HepG2 (cell line): Measurements from ENCODE around the gene CAB39. TPM values are rescaled to one million over a fixed set of nuclear protein-coding genes. Genes with fewer than 3 reads are reported as not detected.

Experiments used
- DMAP1 ChIP-seq: IDR thresholded peaks from 2 replicates; pipeline ENCODE4 v1.6.1; 2016
- EZH2 ChIP-seq: conservative IDR thresholded peaks from 2 replicates; pipeline ENCODE4 v1.6.1; 2012; ENCODE audit warnings: mild to moderate bottlenecking, low read depth, low read length, moderate library complexity
- FUBP1 ChIP-seq: sonication (generic); formaldehyde crosslinking; IDR thresholded peaks from 2 replicates; pipeline ENCODE4 v1.5.1; 2020; ENCODE audit warnings: missing genetic modification reagents, mild to moderate bottlenecking, borderline replicate concordance
- HNRNPL ChIP-seq: fragments of 200-400 bp; formaldehyde crosslinking; IDR thresholded peaks from 2 replicates; pipeline ENCODE4 v1.6.1; 2017; ENCODE audit warnings: mild to moderate bottlenecking, low read depth, low read length
- ISL2 ChIP-seq: sonication (generic); formaldehyde crosslinking; IDR thresholded peaks from 2 replicates; pipeline ENCODE4 v1.5.0; 2020; ENCODE audit warnings: missing genetic modification reagents
- KAT2B ChIP-seq: fragments of 150-350 bp; IDR thresholded peaks from 2 replicates; pipeline ENCODE4 v1.6.1; 2014; ENCODE audit warnings: low read depth, low read length, borderline replicate concordance
- PAWR ChIP-seq: sonication (generic); formaldehyde crosslinking; IDR thresholded peaks from 2 replicates; pipeline ENCODE4 v1.4.0; 2020; ENCODE audit warnings: missing genetic modification reagents, mild to moderate bottlenecking, borderline replicate concordance
- RFXAP ChIP-seq: sonication (generic); formaldehyde crosslinking; IDR thresholded peaks from 2 replicates; pipeline ENCODE4 v1.4.0; 2020; ENCODE audit warnings: missing genetic modification reagents, borderline replicate concordance
- SOX5 ChIP-seq: IDR thresholded peaks from 2 replicates; pipeline ENCODE4 v1.6.1; 2016; ENCODE audit warnings: borderline replicate concordance
- TCF7L2 ChIP-seq: IDR thresholded peaks from 2 replicates; pipeline ENCODE4 v1.6.1; 2011; ENCODE audit warnings: mild to moderate bottlenecking, low read depth, low read length, moderate library complexity
- ZFAT ChIP-seq: sonication (generic); formaldehyde crosslinking; conservative IDR thresholded peaks from 2 replicates; pipeline ENCODE4 v1.8.1; 2023; ENCODE audit warnings: missing genetic modification reagents, inconsistent platforms
- ZNF10 ChIP-seq: sonication (generic); formaldehyde crosslinking; IDR thresholded peaks from 2 replicates; pipeline ENCODE4 v1.4.0; 2020; ENCODE audit warnings: mild to moderate bottlenecking, low read depth, missing genetic modification reagents, borderline replicate concordance
- ZNF34 ChIP-seq: sonication (generic); formaldehyde crosslinking; IDR thresholded peaks from 2 replicates; pipeline ENCODE4 v1.4.0; 2020; ENCODE audit warnings: mild to moderate bottlenecking, missing genetic modification reagents, borderline replicate concordance
- ZNF672 ChIP-seq: sonication (generic); formaldehyde crosslinking; IDR thresholded peaks from 2 replicates; pipeline ENCODE4 v1.8.1; 2022; ENCODE audit warnings: missing genetic modification reagents
- polyA plus RNA-seq, 8 experiments: library from polyadenylated mRNA; depleted of rRNA in 3 of 8; stranded (reverse) in 7 of 8; unstranded in 1 of 8; fragments of >200 nt; fragmentation: Illumina TruSeq in 4 of 8; extraction: Trizol in 4 of 8; gene quantifications; 2 replicates each; pipeline versions ENCODE4 v1.2.1 to v1.2.3, GENCODE V29; 2011 to 2016; ENCODE audit warnings: low read depth in 4 of 8, missing spikeins in 1 of 8, mixed read lengths in 1 of 8; ENCODE audit not compliant: insufficient read depth in 1 of 8
- total RNA-seq, 5 experiments: library from RNA; depleted of rRNA; stranded (reverse); fragments of >200 nt; fragmentation: Illumina TruSeq; extraction: Trizol; gene quantifications; 2 replicates each; pipeline ENCODE4 v1.2.3, GENCODE V29; 2016; ENCODE audit warnings: low read depth in 1 of 5
- TF ChIP-seq, protein P1 (sequence below): IDR thresholded peaks from 2 replicates; pipeline ENCODE4 v1.6.1; 2016; ENCODE audit warnings: low read depth, control low read depth
- TF ChIP-seq, protein P2 (sequence below): sonication (generic); formaldehyde crosslinking; IDR thresholded peaks from 2 replicates; pipeline ENCODE4 v1.4.0; 2020; ENCODE audit warnings: mild to moderate bottlenecking, low read depth, missing genetic modification reagents
- TF ChIP-seq, protein P3 (sequence below): fragments of 450-650 bp; IDR thresholded peaks from 2 replicates; pipeline ENCODE4 v1.6.1; 2016
- TF ChIP-seq, protein P4 (sequence below): sonication (generic); formaldehyde crosslinking; IDR thresholded peaks from 2 replicates; pipeline ENCODE4 v1.4.0; 2020; ENCODE audit warnings: missing genetic modification reagents, borderline replicate concordance

The CAB39 gene
- total and polyA plus RNA-seq, 2 of the 13 experiments (the other 11 are each of a cell fraction or from before 2014, with no cell fraction given), result 19.3 to 45.3 TPM

GRCh38 chr2:230712443-230713330 lies at the start of gene CAB39 (continued):
- TF ChIP-seq, protein P1, sequence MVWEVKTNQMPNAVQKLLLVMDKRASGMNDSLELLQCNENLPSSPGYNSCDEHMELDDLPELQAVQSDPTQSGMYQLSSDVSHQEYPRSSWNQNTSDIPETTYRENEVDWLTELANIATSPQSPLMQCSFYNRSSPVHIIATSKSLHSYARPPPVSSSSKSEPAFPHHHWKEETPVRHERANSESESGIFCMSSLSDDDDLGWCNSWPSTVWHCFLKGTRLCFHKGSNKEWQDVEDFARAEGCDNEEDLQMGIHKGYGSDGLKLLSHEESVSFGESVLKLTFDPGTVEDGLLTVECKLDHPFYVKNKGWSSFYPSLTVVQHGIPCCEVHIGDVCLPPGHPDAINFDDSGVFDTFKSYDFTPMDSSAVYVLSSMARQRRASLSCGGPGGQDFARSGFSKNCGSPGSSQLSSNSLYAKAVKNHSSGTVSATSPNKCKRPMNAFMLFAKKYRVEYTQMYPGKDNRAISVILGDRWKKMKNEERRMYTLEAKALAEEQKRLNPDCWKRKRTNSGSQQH (CRISPR knock-in tag), result 0 out of 2 replicates have a peak, but pooled peaks have one; percentile 48
- TF ChIP-seq TCF7L2, result no peak
- TF ChIP-seq, protein P2, sequence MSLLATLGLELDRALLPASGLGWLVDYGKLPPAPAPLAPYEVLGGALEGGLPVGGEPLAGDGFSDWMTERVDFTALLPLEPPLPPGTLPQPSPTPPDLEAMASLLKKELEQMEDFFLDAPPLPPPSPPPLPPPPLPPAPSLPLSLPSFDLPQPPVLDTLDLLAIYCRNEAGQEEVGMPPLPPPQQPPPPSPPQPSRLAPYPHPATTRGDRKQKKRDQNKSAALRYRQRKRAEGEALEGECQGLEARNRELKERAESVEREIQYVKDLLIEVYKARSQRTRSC (CRISPR knock-in tag), result no peak
- TF ChIP-seq ZFAT (CRISPR knock-in tag), result no peak
- TF ChIP-seq, protein P3, sequence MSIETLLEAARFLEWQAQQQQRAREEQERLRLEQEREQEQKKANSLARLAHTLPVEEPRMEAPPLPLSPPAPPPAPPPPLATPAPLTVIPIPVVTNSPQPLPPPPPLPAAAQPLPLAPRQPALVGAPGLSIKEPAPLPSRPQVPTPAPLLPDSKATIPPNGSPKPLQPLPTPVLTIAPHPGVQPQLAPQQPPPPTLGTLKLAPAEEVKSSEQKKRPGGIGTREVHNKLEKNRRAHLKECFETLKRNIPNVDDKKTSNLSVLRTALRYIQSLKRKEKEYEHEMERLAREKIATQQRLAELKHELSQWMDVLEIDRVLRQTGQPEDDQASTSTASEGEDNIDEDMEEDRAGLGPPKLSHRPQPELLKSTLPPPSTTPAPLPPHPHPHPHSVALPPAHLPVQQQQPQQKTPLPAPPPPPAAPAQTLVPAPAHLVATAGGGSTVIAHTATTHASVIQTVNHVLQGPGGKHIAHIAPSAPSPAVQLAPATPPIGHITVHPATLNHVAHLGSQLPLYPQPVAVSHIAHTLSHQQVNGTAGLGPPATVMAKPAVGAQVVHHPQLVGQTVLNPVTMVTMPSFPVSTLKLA, result no peak
- TF ChIP-seq RFXAP (CRISPR knock-in tag), result peak; percentile 56; the same call in 1 of the 2 replicates
- TF ChIP-seq PAWR (CRISPR knock-in tag), result no peak
- TF ChIP-seq KAT2B, result no peak
- TF ChIP-seq, protein P4, sequence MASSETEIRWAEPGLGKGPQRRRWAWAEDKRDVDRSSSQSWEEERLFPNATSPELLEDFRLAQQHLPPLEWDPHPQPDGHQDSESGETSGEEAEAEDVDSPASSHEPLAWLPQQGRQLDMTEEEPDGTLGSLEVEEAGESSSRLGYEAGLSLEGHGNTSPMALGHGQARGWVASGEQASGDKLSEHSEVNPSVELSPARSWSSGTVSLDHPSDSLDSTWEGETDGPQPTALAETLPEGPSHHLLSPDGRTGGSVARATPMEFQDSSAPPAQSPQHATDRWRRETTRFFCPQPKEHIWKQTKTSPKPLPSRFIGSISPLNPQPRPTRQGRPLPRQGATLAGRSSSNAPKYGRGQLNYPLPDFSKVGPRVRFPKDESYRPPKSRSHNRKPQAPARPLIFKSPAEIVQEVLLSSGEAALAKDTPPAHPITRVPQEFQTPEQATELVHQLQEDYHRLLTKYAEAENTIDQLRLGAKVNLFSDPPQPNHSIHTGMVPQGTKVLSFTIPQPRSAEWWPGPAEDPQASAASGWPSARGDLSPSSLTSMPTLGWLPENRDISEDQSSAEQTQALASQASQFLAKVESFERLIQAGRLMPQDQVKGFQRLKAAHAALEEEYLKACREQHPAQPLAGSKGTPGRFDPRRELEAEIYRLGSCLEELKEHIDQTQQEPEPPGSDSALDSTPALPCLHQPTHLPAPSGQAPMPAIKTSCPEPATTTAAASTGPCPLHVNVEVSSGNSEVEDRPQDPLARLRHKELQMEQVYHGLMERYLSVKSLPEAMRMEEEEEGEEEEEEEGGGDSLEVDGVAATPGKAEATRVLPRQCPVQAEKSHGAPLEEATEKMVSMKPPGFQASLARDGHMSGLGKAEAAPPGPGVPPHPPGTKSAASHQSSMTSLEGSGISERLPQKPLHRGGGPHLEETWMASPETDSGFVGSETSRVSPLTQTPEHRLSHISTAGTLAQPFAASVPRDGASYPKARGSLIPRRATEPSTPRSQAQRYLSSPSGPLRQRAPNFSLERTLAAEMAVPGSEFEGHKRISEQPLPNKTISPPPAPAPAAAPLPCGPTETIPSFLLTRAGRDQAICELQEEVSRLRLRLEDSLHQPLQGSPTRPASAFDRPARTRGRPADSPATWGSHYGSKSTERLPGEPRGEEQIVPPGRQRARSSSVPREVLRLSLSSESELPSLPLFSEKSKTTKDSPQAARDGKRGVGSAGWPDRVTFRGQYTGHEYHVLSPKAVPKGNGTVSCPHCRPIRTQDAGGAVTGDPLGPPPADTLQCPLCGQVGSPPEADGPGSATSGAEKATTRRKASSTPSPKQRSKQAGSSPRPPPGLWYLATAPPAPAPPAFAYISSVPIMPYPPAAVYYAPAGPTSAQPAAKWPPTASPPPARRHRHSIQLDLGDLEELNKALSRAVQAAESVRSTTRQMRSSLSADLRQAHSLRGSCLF, result no peak
- no peak for TF ChIP-seq ISL2 (CRISPR knock-in tag)
- TF ChIP-seq ZNF10 (CRISPR knock-in tag), result no peak
- TF ChIP-seq EZH2, result no peak
- TF ChIP-seq SOX5 (CRISPR knock-in tag), result peak; percentile 54; the same call in 1 of the 2 replicates
- TF ChIP-seq ZNF672, result no peak
- peak; percentile 68; the same call in 1 of the 2 replicates for TF ChIP-seq DMAP1
- TF ChIP-seq FUBP1 (CRISPR knock-in tag), result no peak
- TF ChIP-seq HNRNPL, result no peak
- TF ChIP-seq ZNF34 (CRISPR knock-in tag), result peak; percentile 15; the same call in 1 of the 2 replicates
